Esophagus muscularis mucosa (tissue), 3 donors: Measurements from ENCODE around the gene AP1S3.

Source experiments
- POLR2A ChIP-seq: fragments of 450-650 bp; IDR thresholded peaks from one replicate; pipeline ENCODE4 v1.6.1; 2017; ENCODE audit warnings: antibody characterized with exemption, moderate library complexity, mild to moderate bottlenecking, low read depth
- TF ChIP-seq, protein P1 (sequence below), 3 experiments: fragments of 200-600 bp in 2 of 3; fragments of 450-650 bp in 1 of 3; sonication (generic) in 2 of 3; IDR thresholded peaks; one replicate each; pipeline ENCODE4 v1.5.1; 2017 to 2019; ENCODE audit warnings: antibody characterized with exemption in 3 of 3, mild to moderate bottlenecking in 2 of 3, moderate library complexity in 1 of 3

DNA sequence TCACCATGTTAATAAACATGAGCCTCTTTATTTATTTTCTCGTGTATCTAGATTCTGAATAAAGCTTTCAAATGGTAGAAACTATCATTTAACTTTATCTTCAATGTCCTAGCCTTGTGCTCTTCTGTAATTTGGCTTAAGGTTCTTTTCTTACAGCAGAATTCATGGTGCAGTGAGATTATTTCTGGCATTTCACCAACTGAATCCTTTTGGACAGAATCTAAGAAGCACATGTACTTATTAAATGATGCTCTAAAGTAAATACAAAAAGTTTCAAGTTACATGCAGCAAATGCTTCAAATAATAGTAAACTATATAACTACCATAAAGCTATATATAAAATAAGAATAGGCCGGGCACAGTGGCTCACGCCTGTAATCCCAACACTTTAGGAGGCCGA is 65.9 kb downstream of the AP1S3 start:
- TF ChIP-seq, protein P1, sequence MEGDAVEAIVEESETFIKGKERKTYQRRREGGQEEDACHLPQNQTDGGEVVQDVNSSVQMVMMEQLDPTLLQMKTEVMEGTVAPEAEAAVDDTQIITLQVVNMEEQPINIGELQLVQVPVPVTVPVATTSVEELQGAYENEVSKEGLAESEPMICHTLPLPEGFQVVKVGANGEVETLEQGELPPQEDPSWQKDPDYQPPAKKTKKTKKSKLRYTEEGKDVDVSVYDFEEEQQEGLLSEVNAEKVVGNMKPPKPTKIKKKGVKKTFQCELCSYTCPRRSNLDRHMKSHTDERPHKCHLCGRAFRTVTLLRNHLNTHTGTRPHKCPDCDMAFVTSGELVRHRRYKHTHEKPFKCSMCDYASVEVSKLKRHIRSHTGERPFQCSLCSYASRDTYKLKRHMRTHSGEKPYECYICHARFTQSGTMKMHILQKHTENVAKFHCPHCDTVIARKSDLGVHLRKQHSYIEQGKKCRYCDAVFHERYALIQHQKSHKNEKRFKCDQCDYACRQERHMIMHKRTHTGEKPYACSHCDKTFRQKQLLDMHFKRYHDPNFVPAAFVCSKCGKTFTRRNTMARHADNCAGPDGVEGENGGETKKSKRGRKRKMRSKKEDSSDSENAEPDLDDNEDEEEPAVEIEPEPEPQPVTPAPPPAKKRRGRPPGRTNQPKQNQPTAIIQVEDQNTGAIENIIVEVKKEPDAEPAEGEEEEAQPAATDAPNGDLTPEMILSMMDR (IDR thresholded peaks at IDR 0.05) = no peak
- no peak for TF ChIP-seq POLR2A
